ENCODE data around the gene ERAL1.

GRCh38 chr17:28875848-28876550 is 21.2 kb downstream of the ERAL1 start:
- TF ChIP-seq CTCF (conservative IDR thresholded peaks at IDR 0.05 in 1 of 2, IDR thresholded peaks at IDR 0.05 in 1 of 2; ENCODE audit: extremely low read depth in 1 of 2, insufficient read depth in 1 of 2, low read depth in 1 of 2, low read length in 2 of 2) (no peak), EZH2 (IDR thresholded peaks at IDR 0.05; ENCODE audit: borderline replicate concordance, low read length) (no peak)
